Left lung (tissue), 10 donors: ENCODE results near the gene SWAP70. TPM values are rescaled to one million over a fixed set of nuclear protein-coding genes. Genes with fewer than 3 reads are reported as not detected.

Experiments
- ATAC-seq: fragments of 200-7000 bp; cut with Tn5 transposase; one replicate; pipeline ENCODE4 v1.9.1; 2020; ENCODE audit warnings: moderate library complexity
- DNase-seq, 4 donors: peaks; one replicate each; pipeline ENCODE4 v3.0.0-alpha.2; 2013 to 2020
- H3K27ac ChIP-seq, 2 donors: fragments of 200-600 bp; sonication (generic) in 1 of 2; one replicate each; pipeline versions ENCODE4 v1.5.0 to v1.8.0; 2020 to 2021
- H3K27me3 ChIP-seq, 2 donors: fragments of 200-600 bp; sonication (generic) in 1 of 2; one replicate each; pipeline versions ENCODE4 v1.5.0 to v1.8.0; 2020 to 2021
- H3K36me3 ChIP-seq, 2 donors: fragments of 200-600 bp; sonication (generic) in 1 of 2; one replicate each; pipeline versions ENCODE4 v1.5.0 to v1.8.0; 2020 to 2021
- H3K4me1 ChIP-seq, 2 donors: fragments of 200-600 bp; one replicate each; pipeline ENCODE4 v1.8.0; 2021
- H3K4me3 ChIP-seq, 2 donors: fragments of 200-600 bp; sonication (generic) in 1 of 2; one replicate each; pipeline versions ENCODE4 v1.5.0 to v1.8.0; 2020 to 2021; ENCODE audit warnings: mild to moderate bottlenecking in 1 of 2
- H3K9me3 ChIP-seq, 2 donors: fragments of 200-600 bp; sonication (generic) in 1 of 2; one replicate each; pipeline versions ENCODE4 v1.5.0 to v1.8.0; 2020 to 2021
- intact Hi-C, 2 donors: fragments of 100-400 bp; cut with DNase I; formaldehyde crosslinking; loops; one replicate each; pipeline versions ENCODE4 v1.11.2 to v1.14.2; 2022
- polyA plus RNA-seq, 6 donors: library from polyadenylated mRNA; unstranded; fragments of 120-200 nt; gene quantifications; one replicate each; pipeline ENCODE4 v1.2.1, GENCODE V29; 2013; ENCODE audit not compliant: insufficient read length in 6 of 6
- total RNA-seq, 2 donors: library from RNA; stranded (reverse); fragmentation: NEBNext Ultra II Directional; extraction: Animal tissue kit (Norgen Biotek cat#: 25700); gene quantifications; one replicate each; pipeline ENCODE4 v1.2.1, GENCODE V29; 2021
- TF ChIP-seq, protein P1 (sequence below), 2 donors: fragments of 200-600 bp; sonication (generic) in 1 of 2; IDR thresholded peaks; one replicate each; pipeline versions ENCODE4 v1.5.0 to v1.8.0; 2021; ENCODE audit warnings: antibody characterized with exemption in 2 of 2
- donor health status: DM: no; HTN: yes; CAD: no.
- donor health status: DM: no; HTN: no; CAD: no.

SWAP70 gene
- total and polyA plus RNA-seq, 8 donors, result 20.5 to 50.8 (median 26.1) TPM

DNA sequence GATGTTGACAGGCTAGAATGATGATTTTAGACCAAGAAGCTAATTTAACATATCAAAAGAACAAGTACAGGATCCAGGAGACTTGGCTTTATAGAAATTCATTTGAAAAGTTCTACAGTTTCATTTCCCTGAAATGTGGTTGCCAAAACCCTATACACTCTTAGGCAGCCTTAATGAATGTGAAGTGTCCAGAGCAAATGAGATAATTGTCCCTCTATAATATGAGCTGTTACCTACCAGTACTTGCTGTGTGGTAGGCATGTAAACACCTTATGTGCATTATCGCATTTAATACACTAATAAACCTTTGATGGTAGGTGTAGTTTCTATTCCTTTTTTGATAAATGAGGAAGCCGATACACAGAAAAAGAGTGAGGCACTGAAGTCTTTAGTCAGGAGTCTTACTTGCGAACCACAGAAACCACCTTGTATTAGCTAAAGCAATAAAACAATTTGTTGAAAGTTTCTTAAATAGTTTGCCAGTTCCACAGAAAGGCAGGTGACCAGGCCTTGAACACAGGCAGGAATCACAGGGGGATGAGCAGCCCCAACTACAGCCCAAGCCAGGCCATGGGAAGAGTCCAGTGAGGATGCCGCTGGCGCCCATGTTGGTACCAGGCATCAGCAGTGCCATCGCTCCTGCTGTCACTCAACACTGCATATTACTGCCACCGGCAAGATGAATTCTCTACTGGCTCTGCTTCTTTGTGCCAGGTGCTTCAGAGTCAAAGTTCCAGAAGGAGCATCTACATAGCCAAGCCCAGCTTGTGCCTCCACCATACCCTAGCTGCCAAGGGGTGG lies 81.7 kb downstream of the SWAP70 start:
- ATAC-seq (no peak), DNase-seq (no peak)
- intact Hi-C loops, result no loop called here
- Histone ChIP-seq H3K9me3 (no peaks in the 10 kb centered on the region), H3K4me1 (peaks cover 11 to 27% of the 10 kb centered on the region in 2 donors), H3K36me3 (peaks cover 0 to 63% of the 10 kb centered on the region in 2 donors), H3K27me3 (no peaks in the 10 kb centered on the region), H3K27ac (no peak overlapping the region), H3K4me3 (no peak overlapping the region)
- TF ChIP-seq, protein P1, sequence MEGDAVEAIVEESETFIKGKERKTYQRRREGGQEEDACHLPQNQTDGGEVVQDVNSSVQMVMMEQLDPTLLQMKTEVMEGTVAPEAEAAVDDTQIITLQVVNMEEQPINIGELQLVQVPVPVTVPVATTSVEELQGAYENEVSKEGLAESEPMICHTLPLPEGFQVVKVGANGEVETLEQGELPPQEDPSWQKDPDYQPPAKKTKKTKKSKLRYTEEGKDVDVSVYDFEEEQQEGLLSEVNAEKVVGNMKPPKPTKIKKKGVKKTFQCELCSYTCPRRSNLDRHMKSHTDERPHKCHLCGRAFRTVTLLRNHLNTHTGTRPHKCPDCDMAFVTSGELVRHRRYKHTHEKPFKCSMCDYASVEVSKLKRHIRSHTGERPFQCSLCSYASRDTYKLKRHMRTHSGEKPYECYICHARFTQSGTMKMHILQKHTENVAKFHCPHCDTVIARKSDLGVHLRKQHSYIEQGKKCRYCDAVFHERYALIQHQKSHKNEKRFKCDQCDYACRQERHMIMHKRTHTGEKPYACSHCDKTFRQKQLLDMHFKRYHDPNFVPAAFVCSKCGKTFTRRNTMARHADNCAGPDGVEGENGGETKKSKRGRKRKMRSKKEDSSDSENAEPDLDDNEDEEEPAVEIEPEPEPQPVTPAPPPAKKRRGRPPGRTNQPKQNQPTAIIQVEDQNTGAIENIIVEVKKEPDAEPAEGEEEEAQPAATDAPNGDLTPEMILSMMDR (IDR thresholded peaks at IDR 0.05), result no peak

DNA sequence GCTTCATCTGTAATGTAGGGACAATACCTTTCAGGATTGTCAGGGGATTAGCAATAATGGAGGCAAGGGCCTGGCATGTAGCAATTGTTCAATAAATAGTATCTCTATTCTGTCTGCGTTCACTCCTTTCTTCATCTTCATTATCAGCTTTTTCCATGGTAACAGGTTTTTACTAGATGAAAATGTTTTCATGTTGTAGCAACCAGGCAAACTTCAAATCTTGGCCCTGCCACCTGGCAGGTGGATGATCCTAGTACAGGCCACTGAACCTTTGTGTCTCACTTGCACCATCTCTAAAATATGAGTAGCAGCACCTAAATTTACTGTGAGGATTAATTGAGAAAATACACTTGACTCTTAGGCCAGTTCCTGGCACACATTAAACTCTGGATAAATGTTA lies 83.4 kb downstream of the SWAP70 start:
- H3K4me1 ChIP-seq, result peaks cover 11 to 27% of the 10 kb centered on the region in 2 donors
- no peaks in the 10 kb centered on the region for H3K27me3 ChIP-seq
- no peak overlapping the region for H3K4me3 ChIP-seq
- peak overlapping the region; percentile 31 to 61 for H3K27ac ChIP-seq
- intact Hi-C loops, result no loop called here
- TF ChIP-seq, protein P1 (IDR thresholded peaks at IDR 0.05), result no peak
- DNase-seq, result no peak
- no peaks in the 10 kb centered on the region for H3K9me3 ChIP-seq
- no peak for ATAC-seq
- peaks cover 0 to 63% of the 10 kb centered on the region in 2 donors for H3K36me3 ChIP-seq

DNA sequence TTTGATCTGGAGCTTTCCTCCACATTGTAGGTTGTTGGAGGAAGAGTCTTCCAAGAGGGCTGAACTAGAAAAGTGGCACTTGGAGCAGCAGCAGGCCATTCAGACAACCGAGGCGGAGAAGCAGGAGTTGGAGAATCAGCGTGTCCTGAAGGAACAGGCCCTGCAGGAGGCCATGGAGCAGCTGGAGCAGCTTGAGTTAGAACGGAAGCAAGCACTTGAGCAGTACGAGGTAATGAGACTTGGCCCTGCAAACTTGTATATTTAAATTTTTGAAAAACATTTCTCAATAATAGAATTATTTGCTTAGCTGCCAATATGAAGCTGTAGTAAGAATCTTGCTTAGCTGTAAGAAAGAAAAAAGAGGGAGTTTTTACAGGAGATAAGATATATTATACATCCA lies 84.0 kb downstream of the SWAP70 start:
- ATAC-seq (peak; percentile 78), DNase-seq (peak in 3 of 4 donors; percentile 28 to 58 (median 54))
- Histone ChIP-seq H3K4me1 (peaks cover 11 to 29% of the 10 kb centered on the region in 2 donors), H3K36me3 (peaks cover 0 to 60% of the 10 kb centered on the region in 2 donors), H3K27me3 (no peaks in the 10 kb centered on the region), H3K4me3 (no peak overlapping the region), H3K9me3 (no peaks in the 10 kb centered on the region), H3K27ac (peak overlapping the region; percentile 31 to 61)
- intact Hi-C loops, result no loop called here
- TF ChIP-seq, protein P1 (IDR thresholded peaks at IDR 0.05), result no peak

DNA sequence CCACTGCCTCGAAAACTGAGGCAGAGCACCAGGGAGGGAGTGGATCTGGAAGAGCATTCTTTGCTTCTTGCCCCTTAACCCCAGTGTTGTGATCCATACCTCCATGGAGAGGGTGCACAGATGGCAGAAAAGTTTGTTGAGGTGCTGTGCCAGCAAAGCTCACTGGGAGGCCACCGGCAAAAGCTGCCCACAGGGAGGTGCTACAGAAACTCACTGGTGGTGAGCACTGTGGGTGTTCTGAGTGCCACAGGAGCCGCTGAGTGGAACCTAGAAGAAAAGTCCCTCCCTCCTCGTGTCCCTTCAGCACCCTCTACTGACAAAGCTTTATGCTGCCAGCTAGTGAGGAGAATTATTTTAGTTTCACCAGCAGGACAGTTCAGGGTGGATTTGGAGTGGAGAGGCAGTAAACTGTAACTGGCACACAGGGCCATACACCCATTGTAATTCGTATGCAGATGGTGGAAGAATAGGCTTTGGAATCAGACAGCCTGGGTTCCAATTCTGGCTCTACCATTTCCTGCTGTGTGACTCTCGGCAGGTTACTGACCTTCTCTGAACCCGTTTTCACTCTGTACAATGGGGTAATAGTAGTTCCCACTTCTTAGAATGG lies 84.6 kb downstream of the SWAP70 start:
- no peak overlapping the region for H3K4me3 ChIP-seq
- TF ChIP-seq, protein P1 (IDR thresholded peaks at IDR 0.05), result peak; percentile 43 to 66
- intact Hi-C loops, result no loop called here
- peaks cover 11 to 34% of the 10 kb centered on the region in 2 donors for H3K4me1 ChIP-seq
- H3K27ac ChIP-seq, result peak overlapping the region; percentile 31 to 61
- ATAC-seq, result peak; percentile 96
- DNase-seq, result peak in 3 of 4 donors; percentile 38 to 73 (median 69)
- H3K36me3 ChIP-seq, result peaks cover 0 to 64% of the 10 kb centered on the region in 2 donors
- no peaks in the 10 kb centered on the region for H3K27me3 ChIP-seq
- no peaks in the 10 kb centered on the region for H3K9me3 ChIP-seq

DNA sequence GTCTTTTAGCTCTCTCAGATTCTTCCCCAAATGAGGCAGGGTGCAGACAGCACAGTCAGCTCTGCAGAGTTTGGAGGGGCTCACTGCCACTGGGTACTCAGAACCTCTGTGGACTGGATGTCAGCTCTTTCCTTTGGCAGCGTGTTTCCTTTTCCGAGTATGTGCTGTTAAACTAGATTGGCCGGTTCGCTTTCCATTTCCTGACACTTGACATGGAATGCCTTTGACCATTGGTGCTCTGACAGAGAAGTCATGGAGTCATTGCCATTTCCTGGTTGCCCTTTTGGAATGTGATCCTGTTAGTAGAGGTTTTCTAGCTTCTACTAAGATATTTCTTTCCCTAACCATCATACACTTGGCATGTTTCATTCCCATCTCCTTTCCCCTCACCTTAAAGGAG lies 86.7 kb downstream of the SWAP70 start:
- peaks cover 0 to 58% of the 10 kb centered on the region in 2 donors for H3K36me3 ChIP-seq
- TF ChIP-seq, protein P1 (IDR thresholded peaks at IDR 0.05), result no peak
- intact Hi-C loops, result loop anchor here in 1 of 2 donors (10.0 kb wide), 2 partner anchors 136 to 554 kb away; partner anchors contain the start of gene ADM
- H3K4me3 ChIP-seq, result no peak overlapping the region
- no peak overlapping the region for H3K27ac ChIP-seq
- no peaks in the 10 kb centered on the region for H3K27me3 ChIP-seq
- peaks cover 11 to 34% of the 10 kb centered on the region in 2 donors for H3K4me1 ChIP-seq
- no peaks in the 10 kb centered on the region for H3K9me3 ChIP-seq
- ATAC-seq (no peak), DNase-seq (peak in 1 of 4 donors; percentile 45)
